Stimulated activated CD4-positive, alpha-beta T cell treated with anti-CD3 and anti-CD28 coated beads, Interleukin-12 subunit alpha, Interleukin-12 subunit beta, amount 100 ng/mL, for 48 hours (primary cell): ENCODE measurements around the gene FRAS1.
"Not testable (repeated sequence)": the region's sequence is repeated elsewhere in the genome, so short reads cannot be mapped to it uniquely, and the experiment has no call there.

Experiments
- DNase-seq, 3 donors: peaks; one replicate each; pipeline ENCODE4 v3.0.0-alpha.2; 2020; ENCODE audit warnings: low read depth in 2 of 3, low spot score in 1 of 3

Gene FRAS1

GRCh38 chr4:78423790-78424189 is 366.7 kb downstream of the FRAS1 start:
- DNase-seq, result no peak

GRCh38 chr4:78424461-78424860 is 367.3 kb downstream of the FRAS1 start:
- no peak for DNase-seq

- no peak for DNase-seq
Measured at GRCh38 chr4:78426972-78427371, 369.8 kb downstream of the FRAS1 start.

GRCh38 chr4:78428996-78429395 is 371.9 kb downstream of the FRAS1 start:
- DNase-seq, result no peak

- no peak for DNase-seq
Measured at GRCh38 chr4:78432896-78433295, 375.8 kb downstream of the FRAS1 start.

GRCh38 chr4:78437608-78438088 is 380.5 kb downstream of the FRAS1 start:
- DNase-seq, result no peak

GRCh38 chr4:78439328-78439727 is 382.2 kb downstream of the FRAS1 start:
- no peak for DNase-seq

- DNase-seq, result no peak
Measured at GRCh38 chr4:78441756-78442155, 384.6 kb downstream of the FRAS1 start.

- DNase-seq, result no peak
Measured at GRCh38 chr4:78446619-78447018, 389.5 kb downstream of the FRAS1 start.

- no peak for DNase-seq
Measured at GRCh38 chr4:78451407-78451806, 394.3 kb downstream of the FRAS1 start.

- DNase-seq, result no peak
Measured at GRCh38 chr4:78454016-78454415, 396.9 kb downstream of the FRAS1 start.

GRCh38 chr4:78457751-78458150 is 400.6 kb downstream of the FRAS1 start:
- no peak for DNase-seq

- no peak for DNase-seq
Measured at GRCh38 chr4:78459327-78459726, 402.2 kb downstream of the FRAS1 start.

- DNase-seq, result no peak
Measured at GRCh38 chr4:78460368-78460767, 403.2 kb downstream of the FRAS1 start.

- no peak for DNase-seq
Measured at GRCh38 chr4:78464265-78464664, 407.1 kb downstream of the FRAS1 start.

- not testable (repeated sequence) for DNase-seq
Measured at GRCh38 chr4:78467223-78467622, 410.1 kb downstream of the FRAS1 start.

- DNase-seq, result no peak
Measured at GRCh38 chr4:78468272-78468671, 411.1 kb downstream of the FRAS1 start.

GRCh38 chr4:78476108-78476704 is 419.1 kb downstream of the FRAS1 start:
- no peak for DNase-seq

- DNase-seq, result no peak
Measured at GRCh38 chr4:78477276-78477675, 420.2 kb downstream of the FRAS1 start.

- no peak for DNase-seq
Measured at GRCh38 chr4:78478523-78478922, 421.4 kb downstream of the FRAS1 start.

- DNase-seq, result no peak
Measured at GRCh38 chr4:78480286-78480685, 423.2 kb downstream of the FRAS1 start.

- no peak for DNase-seq
Measured at GRCh38 chr4:78481180-78481579, 424.1 kb downstream of the FRAS1 start.

- DNase-seq, result no peak
Measured at GRCh38 chr4:78482281-78482680, 425.2 kb downstream of the FRAS1 start.
